HG02970 (cell line): Measurements from ENCODE around the gene DEGS2.
"Not testable (repeated sequence)": the region's sequence is repeated elsewhere in the genome, so short reads cannot be mapped to it uniquely, and the experiment has no call there.

Source experiments
- ATAC-seq: cut with Tn5 transposase; IDR thresholded peaks from one replicate; pipeline ENCODE4 v1.9.1; 2021; ENCODE audit warnings: mild to moderate bottlenecking, moderate library complexity, moderate number of reproducible peaks; ENCODE audit not compliant: unreplicated experiment, low FRiP score

Gene DEGS2

DNA sequence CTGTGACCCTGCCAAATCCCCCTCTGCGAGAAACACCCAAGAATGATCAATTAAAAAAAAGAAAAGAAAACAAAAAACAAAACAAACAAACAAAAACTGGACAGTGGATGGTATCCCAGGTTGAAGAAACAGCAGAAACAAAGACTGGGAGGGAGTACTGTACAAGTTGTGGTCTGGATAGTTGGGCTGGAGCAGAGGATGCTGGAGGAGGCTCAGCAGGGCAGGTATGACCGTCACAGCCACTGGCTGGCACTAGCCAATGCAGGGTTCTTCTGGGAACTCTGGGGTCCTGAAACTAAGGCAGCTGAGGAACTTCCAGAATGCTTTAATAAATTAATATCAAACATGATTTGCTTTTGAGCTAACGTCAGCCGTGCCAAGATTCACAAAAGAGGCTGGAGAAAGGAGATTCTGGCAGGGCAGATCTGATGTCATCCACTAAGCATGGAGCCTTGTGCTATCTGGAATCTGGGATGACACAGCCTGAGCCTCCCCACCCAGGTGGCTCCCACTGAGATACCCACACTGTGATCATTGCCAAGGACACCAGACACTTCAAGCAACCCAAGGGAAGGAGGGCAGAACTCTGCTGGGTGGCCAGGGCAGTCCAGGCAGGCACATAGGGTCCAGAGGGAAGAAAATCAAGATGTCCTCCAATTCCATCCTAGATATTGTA lies 22.6 kb upstream of the DEGS2 start:
- ATAC-seq = not testable (repeated sequence)

DNA sequence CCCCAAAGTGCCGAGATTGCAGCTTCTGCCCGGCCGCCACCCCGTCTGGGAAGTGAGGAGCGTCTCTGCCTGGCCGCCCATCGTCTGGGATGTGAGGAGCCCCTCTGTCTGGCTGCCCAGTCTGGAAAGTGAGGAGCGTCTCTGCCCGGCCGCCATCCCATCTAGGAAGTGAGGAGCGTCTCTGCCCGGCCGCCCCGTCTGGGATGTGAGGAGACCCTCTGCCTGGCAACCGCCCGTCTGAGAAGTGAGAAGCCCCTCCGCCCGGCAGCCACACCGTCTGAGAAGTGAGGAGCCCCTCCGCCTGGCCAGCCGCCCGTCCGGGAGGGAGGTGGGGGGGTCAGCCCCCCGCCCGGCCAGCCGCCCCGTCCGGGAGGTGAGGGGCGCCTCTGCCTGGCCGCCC lies 21.2 kb upstream of the DEGS2 start:
- ATAC-seq = not testable (repeated sequence)

DNA sequence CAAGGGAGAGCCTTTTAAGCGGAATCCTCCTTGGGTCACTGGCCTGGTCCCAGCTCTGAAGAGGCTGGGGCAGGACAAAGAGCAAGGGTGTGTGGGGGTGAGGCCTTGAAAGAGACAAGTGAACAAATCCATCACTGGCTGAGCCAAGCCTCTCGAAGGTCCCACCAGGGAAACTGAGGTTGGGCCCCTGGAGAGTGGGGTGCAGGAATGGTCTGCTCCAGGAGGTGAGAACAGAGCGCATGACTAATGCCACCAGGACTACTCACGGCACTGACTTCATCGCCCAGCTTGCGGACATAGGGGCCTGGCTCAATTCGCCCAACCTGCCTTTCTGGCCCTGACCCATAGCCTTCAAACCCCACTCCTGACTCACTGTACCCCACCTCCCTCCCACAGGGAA lies 19.2 kb upstream of the DEGS2 start:
- ATAC-seq = no peak

DNA sequence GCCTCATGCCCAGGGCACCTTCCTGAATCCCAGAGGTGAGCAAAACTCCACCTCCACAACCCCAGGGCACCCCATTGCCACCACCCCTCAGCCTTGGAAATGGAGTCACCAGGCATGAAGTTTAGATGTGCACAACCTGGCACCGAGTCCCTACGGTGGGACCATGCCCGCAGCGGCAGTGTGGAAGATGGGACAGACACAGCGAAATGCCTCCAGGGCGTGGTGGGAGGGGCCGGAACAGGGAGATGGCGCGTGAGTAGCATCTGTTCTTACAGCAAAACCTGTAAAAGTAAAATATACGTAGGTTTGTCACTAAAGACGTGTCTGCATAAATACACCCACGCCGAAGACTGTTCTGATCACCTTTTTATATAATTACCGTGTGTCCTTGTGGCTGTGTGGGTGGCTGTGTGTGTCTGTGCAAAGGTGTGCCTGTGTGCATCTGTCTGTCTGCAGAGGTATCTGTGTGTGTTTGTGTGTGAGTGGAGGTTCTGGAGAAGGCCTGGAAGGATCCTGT lies 17.4 kb upstream of the DEGS2 start:
- no peak for ATAC-seq

DNA sequence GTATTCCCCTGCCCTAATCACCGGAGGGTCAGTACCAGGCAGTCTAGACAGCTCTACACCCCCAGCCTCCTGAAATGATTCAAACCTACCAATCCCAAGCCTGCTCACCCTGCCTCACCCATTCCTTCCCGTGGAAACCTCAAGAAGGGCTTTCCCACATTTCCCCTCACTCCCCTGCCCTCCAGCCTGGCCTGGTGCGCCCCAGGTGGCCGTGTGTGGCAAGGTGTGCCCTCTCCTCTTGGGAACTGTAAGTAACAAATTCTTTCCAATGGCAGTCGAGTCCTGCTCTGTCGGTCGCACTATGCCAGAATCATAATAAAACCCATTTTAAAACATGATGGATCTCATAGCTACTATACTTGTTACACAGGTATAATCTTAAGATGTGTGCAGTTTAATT lies 13.9 kb upstream of the DEGS2 start:
- no peak for ATAC-seq

DNA sequence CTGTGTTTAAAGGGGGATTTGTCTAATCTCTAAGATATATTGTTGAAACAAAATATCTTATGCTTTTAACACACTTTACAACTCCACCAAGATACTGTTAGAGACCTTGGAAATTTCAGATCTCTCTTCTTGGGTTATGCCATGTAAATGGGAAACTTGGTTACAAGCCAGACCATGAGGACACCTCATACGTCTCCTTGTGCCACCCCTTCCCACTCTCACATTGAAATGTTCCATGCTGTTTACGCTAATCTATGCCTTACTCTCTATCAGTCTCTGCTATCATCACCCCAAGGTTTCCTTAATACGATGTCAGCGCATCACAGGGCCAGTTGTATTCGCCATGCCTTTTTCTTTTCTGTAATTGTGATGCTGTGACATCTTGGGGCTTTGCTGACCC lies 13.4 kb upstream of the DEGS2 start:
- ATAC-seq = no peak

DNA sequence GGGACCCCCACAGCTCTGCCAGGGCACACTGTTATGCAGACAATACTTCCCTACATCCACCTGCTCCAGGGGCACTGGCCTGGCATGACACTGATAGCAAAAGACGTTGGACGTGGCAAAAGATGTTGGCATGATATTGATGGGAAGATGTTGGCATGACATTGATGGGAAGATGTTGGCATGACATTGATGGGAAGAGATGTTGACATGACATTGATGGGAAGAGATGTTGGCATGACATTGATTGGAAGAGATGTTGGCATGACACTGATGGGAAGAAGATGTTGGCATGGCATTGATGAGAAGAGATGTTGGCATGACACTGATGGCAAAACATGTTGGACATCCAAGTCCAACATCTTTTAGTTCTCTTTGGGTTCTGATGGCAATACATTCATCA lies 11.4 kb upstream of the DEGS2 start:
- ATAC-seq = no peak

DNA sequence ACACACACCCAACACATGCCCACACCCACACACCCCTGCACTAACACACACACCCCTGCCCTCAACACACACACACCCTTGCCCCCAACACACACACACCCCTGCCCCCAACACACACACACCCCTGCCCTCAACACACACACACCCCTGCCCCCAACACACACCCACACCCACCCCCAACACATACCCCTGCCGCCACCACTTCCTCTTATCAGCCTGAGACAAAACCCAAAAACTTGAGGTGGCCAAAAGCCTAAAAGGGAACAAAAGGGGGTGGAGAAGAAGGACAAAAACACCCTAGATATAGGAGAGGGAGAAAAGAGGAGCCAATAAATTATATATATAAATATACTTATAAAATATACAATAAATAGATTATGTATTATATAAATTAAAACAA lies 9.1 kb upstream of the DEGS2 start:
- no peak for ATAC-seq

DNA sequence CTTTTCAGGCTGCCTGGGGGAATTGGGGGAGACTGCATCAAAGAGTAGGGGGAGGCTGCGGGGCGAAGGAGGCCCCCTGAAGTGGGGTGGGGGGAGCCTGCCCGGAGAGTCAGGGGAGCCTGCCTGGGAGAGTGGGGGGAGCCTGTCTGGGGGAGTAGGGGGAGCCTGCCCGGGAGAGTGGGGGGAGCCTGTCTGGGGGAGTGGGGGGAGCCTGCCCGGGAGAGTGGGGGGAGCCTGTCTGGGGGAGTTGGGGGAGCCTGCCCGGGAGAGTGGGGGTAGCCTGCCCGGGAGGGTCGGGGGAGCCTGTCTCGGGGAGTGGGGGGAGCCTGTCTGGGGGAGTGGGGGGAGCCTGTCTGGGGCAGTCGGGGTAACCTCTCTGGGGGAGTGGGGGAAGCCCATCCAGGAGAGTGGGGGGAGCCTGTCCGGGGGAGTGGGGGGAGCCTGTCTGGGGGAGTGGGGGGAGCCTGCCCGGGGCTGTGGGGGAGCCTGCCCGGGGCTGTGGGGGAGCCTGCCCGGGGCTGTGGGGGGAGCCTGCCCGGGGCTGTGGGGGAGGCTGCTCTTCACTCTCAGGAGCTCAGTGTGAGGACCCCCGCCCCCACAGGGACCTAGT lies 6.5 kb upstream of the DEGS2 start:
- ATAC-seq = no peak

DNA sequence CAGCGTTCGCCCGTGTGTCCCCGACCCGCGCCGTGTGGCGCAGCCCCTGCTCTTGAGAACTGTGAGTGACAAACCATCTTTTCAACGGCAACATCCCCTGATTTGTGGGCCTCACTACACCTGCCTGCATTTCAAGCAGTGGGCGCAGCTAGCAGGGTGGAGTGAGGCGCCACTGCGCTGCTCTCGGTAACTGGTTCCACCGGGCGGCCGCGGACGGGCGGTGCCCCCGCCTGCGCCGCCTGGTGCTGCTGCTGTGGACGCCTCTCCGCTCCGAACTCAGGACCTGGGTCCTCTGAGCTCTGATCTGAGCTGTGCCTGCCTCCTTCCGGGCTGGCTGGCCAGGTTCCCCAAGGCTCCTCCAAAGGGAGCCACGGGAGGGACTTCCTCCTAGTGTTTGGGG lies 5.9 kb upstream of the DEGS2 start:
- no peak for ATAC-seq

DNA sequence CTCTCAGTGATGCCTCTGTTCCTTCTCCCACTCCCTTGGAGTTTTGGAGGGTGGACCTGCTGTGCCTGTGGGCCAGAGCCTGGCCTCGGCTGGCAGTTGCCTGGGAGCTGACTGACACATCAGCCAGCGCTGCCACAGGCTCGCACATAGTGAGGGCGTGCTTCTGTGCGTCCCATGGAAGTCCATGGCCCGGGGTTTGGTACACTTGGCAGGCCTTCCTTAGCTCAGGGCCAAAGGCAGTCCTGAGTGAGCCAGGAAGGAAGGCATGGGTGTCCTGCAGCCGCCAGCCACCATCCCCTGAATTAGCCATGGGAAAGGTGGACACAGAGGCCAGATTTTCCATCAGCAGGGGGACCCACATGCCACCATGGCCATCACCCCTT lies 1.1 kb upstream of the DEGS2 start:
- ATAC-seq = no peak

DNA sequence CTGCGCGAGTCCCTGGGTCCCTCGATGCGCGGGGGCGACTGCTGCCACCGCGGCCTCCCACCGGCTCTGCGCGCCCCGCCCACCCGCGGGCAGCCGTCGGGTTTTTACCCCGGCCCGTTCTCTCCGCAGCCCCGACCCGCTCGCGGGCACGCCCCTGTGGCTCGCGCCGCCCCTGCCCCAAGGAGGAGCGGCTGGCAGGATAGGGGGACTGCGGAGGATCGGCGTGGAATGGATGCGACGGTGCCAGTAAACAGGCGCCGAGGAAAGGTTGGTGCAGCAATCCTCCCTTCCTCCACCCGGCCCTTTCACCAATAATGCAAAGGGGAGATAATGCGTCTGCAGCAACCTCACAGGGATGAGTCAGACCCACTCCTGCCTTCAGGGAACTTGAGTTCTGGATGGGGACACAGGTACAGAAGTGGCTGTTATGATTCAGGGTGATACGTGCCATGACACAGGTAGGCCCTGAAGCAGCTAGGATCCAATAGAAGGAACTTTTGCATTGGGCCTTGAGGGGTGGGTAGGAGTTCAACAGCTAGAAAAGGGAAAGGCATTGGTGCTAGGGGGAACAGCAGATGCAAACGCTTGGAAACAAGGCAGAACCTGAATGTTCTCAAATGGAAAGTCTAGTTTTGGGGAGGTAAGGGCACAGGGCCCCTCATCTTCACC lies 554 bp upstream of the DEGS2 start:
- ATAC-seq = no peak

DNA sequence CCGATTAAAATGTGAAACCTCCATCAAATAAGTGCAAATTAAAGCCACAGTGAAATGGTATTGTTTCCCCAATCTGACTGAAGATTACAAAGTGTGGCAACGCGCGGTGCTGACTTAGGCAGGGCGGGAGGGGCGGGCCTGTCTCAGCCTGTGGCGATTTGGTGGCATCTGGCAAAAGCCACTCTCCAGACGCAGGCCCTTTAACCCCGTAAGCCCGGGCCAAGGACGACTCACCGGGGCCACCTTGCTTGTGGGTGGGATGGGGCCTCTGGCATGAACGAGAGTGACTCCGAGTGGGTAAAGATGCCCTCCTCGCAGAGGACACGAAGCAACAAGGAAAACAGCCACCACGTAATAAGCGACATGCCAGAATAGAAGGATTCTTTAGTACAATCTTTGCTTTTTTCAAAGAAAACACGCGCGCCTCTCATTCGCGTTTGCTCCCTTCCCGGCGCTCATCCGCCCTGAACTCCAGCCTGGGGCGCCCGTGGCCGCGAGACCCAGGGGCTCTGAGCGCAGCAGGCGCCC lies 815 bp downstream of the DEGS2 start:
- ATAC-seq = no peak

DNA sequence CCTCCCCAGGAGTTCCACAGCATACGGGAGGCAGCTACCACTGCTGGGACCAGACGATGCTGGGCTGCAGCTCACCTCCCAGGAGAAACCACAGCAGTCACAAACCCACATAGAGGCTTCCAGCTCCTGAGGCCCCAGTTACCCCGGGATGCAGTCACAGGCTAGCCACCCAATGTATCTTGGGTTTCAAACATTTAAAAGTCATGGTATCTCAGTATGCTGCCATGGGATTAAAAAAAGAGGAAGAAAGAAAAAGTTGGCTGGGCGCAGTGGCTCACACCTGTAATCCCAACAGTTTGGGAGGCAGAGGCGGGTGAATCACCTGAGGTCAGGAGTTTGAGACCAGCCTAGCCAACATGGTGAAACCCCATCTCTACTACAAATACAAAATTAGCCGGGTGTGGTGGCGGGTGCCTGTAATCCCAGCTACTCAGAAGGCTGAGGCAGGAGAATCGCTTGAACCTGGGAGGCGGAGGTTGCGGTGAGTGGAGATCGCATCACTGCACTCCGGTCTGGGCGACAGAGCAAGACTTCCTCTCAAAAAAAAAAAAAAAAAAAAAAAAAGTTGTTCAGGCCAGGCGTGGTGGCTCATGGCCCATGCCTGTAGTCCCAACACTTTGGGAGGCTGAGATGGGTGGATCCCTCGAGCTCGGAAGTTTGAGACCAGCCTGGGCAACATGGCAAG lies 1.8 kb downstream of the DEGS2 start:
- ATAC-seq = not testable (repeated sequence)

DNA sequence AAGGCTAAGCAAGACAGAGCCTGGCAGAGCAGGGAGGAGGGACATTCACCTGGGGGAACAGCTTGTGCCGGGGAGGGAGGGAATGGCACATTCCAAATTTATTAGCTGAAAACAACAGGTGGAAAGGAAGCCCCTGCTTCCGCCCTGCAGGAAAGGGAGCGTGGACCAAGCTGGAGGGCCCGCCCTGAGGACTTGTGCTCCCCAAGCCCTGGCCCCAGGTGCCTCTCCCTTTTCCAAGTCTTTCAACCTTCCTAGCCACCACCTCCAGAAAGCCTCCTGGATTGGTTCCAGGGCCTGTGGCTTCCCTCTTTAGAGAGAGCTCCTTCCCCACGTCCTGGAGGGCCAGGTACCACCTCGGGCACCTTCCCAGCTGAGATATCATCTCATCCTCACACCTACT lies 2.7 kb downstream of the DEGS2 start:
- no peak for ATAC-seq

DNA sequence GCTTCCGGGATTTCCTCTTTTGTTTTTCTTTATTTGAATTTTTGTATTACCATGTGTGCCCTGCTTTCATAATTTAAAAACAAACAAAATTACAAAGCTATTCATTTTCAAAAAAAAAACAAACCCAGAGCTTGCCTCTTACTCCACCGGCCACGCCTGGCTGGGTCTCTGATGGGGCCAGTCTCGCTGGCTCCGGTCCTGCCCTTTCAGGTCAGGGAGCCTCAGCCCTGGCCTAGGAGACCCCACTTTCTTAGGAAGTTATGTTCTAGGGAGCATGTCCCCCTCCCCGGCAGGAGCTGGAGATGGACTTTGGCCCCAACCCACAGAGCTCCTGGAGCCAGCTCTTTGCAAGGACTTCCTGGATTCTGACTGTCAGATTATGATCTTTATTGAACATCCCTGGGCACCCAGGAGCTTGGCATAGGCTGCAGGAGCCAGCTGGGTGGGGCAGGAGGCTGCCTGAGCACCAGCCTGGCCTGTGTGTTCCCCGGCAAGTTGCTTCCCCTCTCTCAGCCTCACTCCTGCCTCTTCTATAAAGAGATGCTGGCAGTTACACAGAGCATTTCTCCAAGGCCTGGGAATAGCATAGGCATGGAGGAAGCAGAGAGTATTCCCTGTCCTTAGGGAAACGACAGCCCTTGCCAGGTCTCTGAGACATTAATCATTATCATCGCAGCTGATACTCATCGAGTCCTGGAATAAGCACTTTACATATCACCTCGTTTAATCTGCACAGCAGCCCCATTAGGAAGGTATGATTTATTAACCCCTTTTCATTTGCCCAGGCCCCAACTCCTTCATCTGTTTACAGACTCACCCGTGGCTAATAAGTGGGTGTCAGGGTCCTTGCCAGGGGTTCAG lies 3.5 kb downstream of the DEGS2 start:
- ATAC-seq = no peak

DNA sequence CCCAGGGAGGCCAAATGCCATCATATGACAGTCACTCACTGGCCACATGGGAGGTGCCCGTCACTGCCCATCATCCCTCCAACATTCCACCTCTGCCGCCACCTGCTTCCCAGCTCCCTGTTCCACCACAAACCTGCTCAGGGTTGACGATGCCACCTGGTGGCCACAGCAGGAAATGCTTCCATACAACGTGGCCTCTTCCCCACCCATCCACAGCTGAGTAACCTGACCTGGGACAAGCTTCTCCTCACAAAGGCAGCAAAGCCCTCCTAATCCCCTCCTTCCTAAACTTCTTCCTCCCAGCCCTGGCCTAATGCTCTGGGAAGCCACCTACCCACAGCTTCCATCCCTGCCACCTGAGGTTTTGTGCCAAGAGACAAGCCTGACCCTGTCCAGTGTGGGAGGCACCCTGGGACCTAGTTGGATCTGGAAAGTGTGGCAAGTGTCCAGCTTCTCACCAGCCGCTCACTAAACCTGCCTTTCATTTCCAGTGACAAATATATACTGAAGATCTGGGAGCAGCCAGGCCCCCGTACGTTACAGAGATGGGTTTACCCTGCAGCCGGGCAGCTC lies 4.3 kb downstream of the DEGS2 start:
- ATAC-seq = no peak

DNA sequence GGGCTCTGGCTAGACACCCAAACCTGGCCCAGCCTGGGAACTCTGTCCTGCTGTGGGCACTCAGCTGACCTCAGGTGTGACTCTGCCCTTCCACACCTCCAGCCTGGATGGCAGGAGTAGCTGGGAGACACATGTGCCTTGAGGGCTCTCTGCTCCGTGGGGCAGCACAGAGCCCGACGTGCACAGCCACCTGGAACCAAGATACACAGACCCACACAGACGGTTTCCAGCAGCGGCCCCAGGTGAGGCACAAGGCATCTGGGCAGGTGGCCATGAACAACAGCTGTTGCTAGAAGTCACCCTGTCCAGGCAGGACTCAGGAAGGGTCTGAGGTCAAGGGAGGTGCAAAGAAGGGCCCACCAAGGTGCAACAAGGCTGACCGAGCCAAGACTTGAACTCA lies 5.9 kb downstream of the DEGS2 start:
- no peak for ATAC-seq

DNA sequence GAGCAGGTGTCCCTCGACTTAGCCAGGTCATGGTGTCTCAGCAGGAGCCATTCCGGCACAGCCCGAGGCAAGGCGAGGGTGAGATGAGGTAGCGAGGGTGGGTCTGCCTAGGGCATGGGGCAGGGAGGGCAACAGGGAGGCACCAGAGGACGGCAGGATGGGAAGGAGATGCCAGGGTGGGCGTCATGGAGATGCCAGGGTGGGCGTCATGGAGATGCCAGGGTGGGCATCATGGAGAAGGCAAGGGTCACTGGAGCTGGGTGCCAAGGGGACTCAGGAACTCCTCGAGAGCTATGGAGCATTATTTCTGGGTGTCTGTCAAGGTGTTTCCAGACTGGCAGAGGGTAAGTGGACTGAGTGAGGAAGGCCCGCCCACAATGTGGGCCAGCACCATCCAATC lies 7.4 kb downstream of the DEGS2 start:
- ATAC-seq = no peak
